GM13977 (cell line): ENCODE results near the gene TMEM266.

Experiments used
- DNase-seq: peaks from one replicate; pipeline ENCODE4 v3.0.0; 2012; ENCODE audit warnings: low spot score
- CTCF ChIP-seq: IDR thresholded peaks from 2 replicates; pipeline ENCODE4 v1.5.1; 2012; ENCODE audit warnings: mild to moderate bottlenecking, control low read depth; ENCODE audit not compliant: insufficient read depth; ENCODE audit errors: extremely low read depth, missing control alignments
- in situ Hi-C: fragments of 300-500 bp; cut with MboI; formaldehyde crosslinking; loops from one replicate; pipeline ENCODE4 v1.12.0; 2022; ENCODE audit warnings: low sequenced_read_pairs, low pct_unique_long_range_greater_than_20kb, mixed read lengths, inconsistent platforms; ENCODE audit not compliant: unreplicated experiment

The TMEM266 gene

GRCh38 chr15:76161153-76162035 is 101.6 kb downstream of the TMEM266 start:
- no peak for TF ChIP-seq CTCF
- in situ Hi-C loops, result no loop called here
- no peak for DNase-seq

- no peak for TF ChIP-seq CTCF
- in situ Hi-C loops, result no loop called here
- DNase-seq, result no peak
Measured at GRCh38 chr15:76162036-76162398, 102.2 kb downstream of the TMEM266 start.

GRCh38 chr15:76162784-76163456 is 103.1 kb downstream of the TMEM266 start:
- no peak for TF ChIP-seq CTCF
- no peak for DNase-seq
- in situ Hi-C loops, result no loop called here

GRCh38 chr15:76163457-76164295 is 103.9 kb downstream of the TMEM266 start:
- in situ Hi-C loops, result no loop called here
- TF ChIP-seq CTCF, result no peak

GRCh38 chr15:76164602-76165001 is 104.8 kb downstream of the TMEM266 start:
- in situ Hi-C loops, result no loop called here
- TF ChIP-seq CTCF, result no peak
- no peak for DNase-seq

More at GRCh38 chr15:76163457-76164295, 103.9 kb downstream of the TMEM266 start:
- DNase-seq, result no peak

- no peak for TF ChIP-seq CTCF
- DNase-seq, result no peak
- in situ Hi-C loops, result no loop called here
Measured at GRCh38 chr15:76165951-76166350, 106.2 kb downstream of the TMEM266 start.
